IPS-15b (cell line): ENCODE data around the gene OMA1.
"Not testable (repeated sequence)": the region's sequence is repeated elsewhere in the genome, so short reads cannot be mapped to it uniquely, and the experiment has no call there.

Source experiments
- H3K27me3 ChIP-seq: one replicate; pipeline ENCODE4 v1.6.1; 2013; ENCODE audit warnings: low read length; ENCODE audit not compliant: control insufficient read depth, insufficient read depth
- H3K36me3 ChIP-seq: one replicate; pipeline ENCODE4 v1.6.1; 2013; ENCODE audit warnings: low read length; ENCODE audit not compliant: control insufficient read depth, insufficient read depth
- H3K4me1 ChIP-seq: one replicate; pipeline ENCODE4 v1.6.1; 2013; ENCODE audit warnings: mild to moderate bottlenecking, low read length; ENCODE audit not compliant: control insufficient read depth, insufficient read depth
- H3K4me3 ChIP-seq: one replicate; pipeline ENCODE4 v1.5.1; 2013; ENCODE audit warnings: low read depth, low read length
- H3K9ac ChIP-seq: one replicate; pipeline ENCODE4 v1.6.1; 2013; ENCODE audit warnings: low read depth, mild to moderate bottlenecking, low read length
- H3K9me3 ChIP-seq: one replicate; pipeline ENCODE4 v1.6.1; 2013; ENCODE audit warnings: mild to moderate bottlenecking, low read length; ENCODE audit not compliant: control insufficient read depth, insufficient read depth

OMA1 gene

GRCh38 chr1:58505286-58505685 is 41.2 kb downstream of the OMA1 start:
- Histone ChIP-seq H3K4me1 (no peaks in the 10 kb centered on the region), H3K4me3 (no peak overlapping the region), H3K9me3 (no peaks in the 10 kb centered on the region), H3K9ac (no peak overlapping the region), H3K36me3 (no peaks in the 10 kb centered on the region), H3K27me3 (no peaks in the 10 kb centered on the region)

- Histone ChIP-seq H3K9ac (no peak overlapping the region), H3K27me3 (no peaks in the 10 kb centered on the region), H3K4me1 (peaks cover under 1% of the 10 kb centered on the region), H3K4me3 (no peak overlapping the region), H3K36me3 (no peaks in the 10 kb centered on the region), H3K9me3 (no peaks in the 10 kb centered on the region)
Measured at GRCh38 chr1:58502519-58502918, 44.0 kb downstream of the OMA1 start.

GRCh38 chr1:58500043-58500442 is 46.5 kb downstream of the OMA1 start:
- H3K27me3 ChIP-seq = no peaks in the 10 kb centered on the region
- no peaks in the 10 kb centered on the region for H3K36me3 ChIP-seq
- H3K9ac ChIP-seq = no peak overlapping the region
- no peaks in the 10 kb centered on the region for H3K9me3 ChIP-seq
- H3K4me1 ChIP-seq = peaks cover 3% of the 10 kb centered on the region
- no peak overlapping the region for H3K4me3 ChIP-seq

GRCh38 chr1:58497499-58497898 is 49.0 kb downstream of the OMA1 start:
- Histone ChIP-seq H3K9me3 (no peaks in the 10 kb centered on the region), H3K36me3 (no peaks in the 10 kb centered on the region), H3K4me3 (no peak overlapping the region), H3K4me1 (peaks cover 3% of the 10 kb centered on the region), H3K9ac (no peak overlapping the region), H3K27me3 (no peaks in the 10 kb centered on the region)

- Histone ChIP-seq H3K27me3 (no peaks in the 10 kb centered on the region), H3K4me1 (peaks cover 3% of the 10 kb centered on the region), H3K4me3 (no peak overlapping the region), H3K9ac (no peak overlapping the region), H3K36me3 (no peaks in the 10 kb centered on the region), H3K9me3 (no peaks in the 10 kb centered on the region)
Measured at GRCh38 chr1:58496042-58496441, 50.5 kb downstream of the OMA1 start.

GRCh38 chr1:58488914-58489313 is 57.6 kb downstream of the OMA1 start:
- H3K27me3 ChIP-seq, H3K4me3 ChIP-seq, H3K9ac ChIP-seq, H3K9me3 ChIP-seq, H3K36me3 ChIP-seq, H3K4me1 ChIP-seq: not testable (repeated sequence)

GRCh38 chr1:58487002-58487401 is 59.5 kb downstream of the OMA1 start:
- H3K9ac ChIP-seq = no peak overlapping the region
- no peaks in the 10 kb centered on the region for H3K36me3 ChIP-seq
- no peaks in the 10 kb centered on the region for H3K9me3 ChIP-seq
- H3K4me3 ChIP-seq = no peak overlapping the region
- no peaks in the 10 kb centered on the region for H3K4me1 ChIP-seq
- no peaks in the 10 kb centered on the region for H3K27me3 ChIP-seq

- Histone ChIP-seq H3K4me3 (no peak overlapping the region), H3K9ac (no peak overlapping the region), H3K9me3 (no peaks in the 10 kb centered on the region), H3K27me3 (no peaks in the 10 kb centered on the region), H3K4me1 (no peaks in the 10 kb centered on the region), H3K36me3 (no peaks in the 10 kb centered on the region)
Measured at GRCh38 chr1:58481962-58482361, 64.6 kb downstream of the OMA1 start.

GRCh38 chr1:58480191-58480590 is 66.3 kb downstream of the OMA1 start:
- H3K9me3 ChIP-seq = no peaks in the 10 kb centered on the region
- H3K27me3 ChIP-seq = no peaks in the 10 kb centered on the region
- no peaks in the 10 kb centered on the region for H3K36me3 ChIP-seq
- H3K4me1 ChIP-seq = no peaks in the 10 kb centered on the region
- H3K9ac ChIP-seq = no peak overlapping the region
- H3K4me3 ChIP-seq = no peak overlapping the region

- Histone ChIP-seq H3K9me3 (no peaks in the 10 kb centered on the region), H3K4me3 (no peak overlapping the region), H3K9ac (no peak overlapping the region)
Measured at GRCh38 chr1:58477390-58477789, 69.1 kb downstream of the OMA1 start.

GRCh38 chr1:58476179-58476578 is 70.3 kb downstream of the OMA1 start:
- Histone ChIP-seq H3K27me3 (no peaks in the 10 kb centered on the region), H3K9me3 (no peaks in the 10 kb centered on the region), H3K36me3 (no peaks in the 10 kb centered on the region), H3K9ac (no peak overlapping the region), H3K4me1 (no peaks in the 10 kb centered on the region), H3K4me3 (no peak overlapping the region)

More at GRCh38 chr1:58477390-58477789, 69.1 kb downstream of the OMA1 start:
- Histone ChIP-seq H3K4me1 (no peaks in the 10 kb centered on the region), H3K27me3 (no peaks in the 10 kb centered on the region), H3K36me3 (no peaks in the 10 kb centered on the region)

GRCh38 chr1:58469476-58469875 is 77.0 kb downstream of the OMA1 start:
- Histone ChIP-seq H3K4me3 (no peak overlapping the region), H3K9ac (no peak overlapping the region), H3K27me3 (no peaks in the 10 kb centered on the region), H3K4me1 (no peaks in the 10 kb centered on the region), H3K36me3 (no peaks in the 10 kb centered on the region), H3K9me3 (no peaks in the 10 kb centered on the region)

- Histone ChIP-seq H3K9ac (no peak overlapping the region), H3K36me3 (no peaks in the 10 kb centered on the region), H3K9me3 (no peaks in the 10 kb centered on the region), H3K4me1 (no peaks in the 10 kb centered on the region), H3K4me3 (no peak overlapping the region), H3K27me3 (no peaks in the 10 kb centered on the region)
Measured at GRCh38 chr1:58469016-58469415, 77.5 kb downstream of the OMA1 start.
